GM21717 (cell line): Measurements from ENCODE around the gene PPP2R1A.
A peak's percentile ranks its signal among the peaks of the same experiment; 100 is the strongest.

ENCODE experiments used
- ATAC-seq: cut with Tn5 transposase; IDR thresholded peaks from one replicate; pipeline ENCODE4 v1.9.1; 2021; ENCODE audit warnings: mild to moderate bottlenecking, moderate library complexity; ENCODE audit not compliant: unreplicated experiment

Gene PPP2R1A

DNA sequence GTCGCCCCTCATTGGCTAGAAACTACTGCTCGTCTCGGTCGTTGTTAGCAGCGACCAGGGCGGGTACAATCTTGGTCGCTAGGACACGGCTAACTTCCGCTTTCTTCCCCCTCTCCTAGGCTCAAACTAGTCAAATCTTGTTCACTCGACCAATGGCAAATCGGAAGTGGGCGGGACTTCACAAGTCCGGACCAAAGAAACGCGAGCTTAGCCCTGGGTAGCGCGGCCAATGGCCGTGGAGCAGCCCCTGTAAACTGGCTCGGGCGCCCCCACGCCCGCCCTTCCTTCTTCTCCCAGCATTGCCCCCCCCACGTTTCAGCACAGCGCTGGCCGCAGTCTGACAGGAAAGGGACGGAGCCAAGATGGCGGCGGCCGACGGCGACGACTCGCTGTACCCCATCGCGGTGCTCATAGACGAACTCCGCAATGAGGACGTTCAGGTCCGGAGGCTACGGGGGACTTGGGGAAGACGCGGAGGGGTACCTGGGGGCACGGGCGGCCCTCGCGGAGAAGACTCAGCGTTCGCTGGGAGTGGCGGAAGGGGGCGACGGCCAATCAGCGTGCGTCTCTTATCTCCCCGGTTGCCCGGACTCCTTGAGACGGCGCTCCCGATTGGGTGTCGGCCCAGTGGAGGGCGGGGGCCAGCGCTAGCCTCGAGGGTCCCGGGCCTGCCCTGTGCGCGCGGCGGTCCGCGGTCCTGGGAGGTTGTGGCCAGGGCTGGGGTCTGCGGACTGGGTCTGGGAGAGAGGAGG lies at the start of gene PPP2R1A:
PPP2R1A (plus strand) TSS at position 318 of the 752 bp plus-strand sequence; CDS start at position 363, 45 bp downstream.
- peak; percentile 86 for ATAC-seq

DNA sequence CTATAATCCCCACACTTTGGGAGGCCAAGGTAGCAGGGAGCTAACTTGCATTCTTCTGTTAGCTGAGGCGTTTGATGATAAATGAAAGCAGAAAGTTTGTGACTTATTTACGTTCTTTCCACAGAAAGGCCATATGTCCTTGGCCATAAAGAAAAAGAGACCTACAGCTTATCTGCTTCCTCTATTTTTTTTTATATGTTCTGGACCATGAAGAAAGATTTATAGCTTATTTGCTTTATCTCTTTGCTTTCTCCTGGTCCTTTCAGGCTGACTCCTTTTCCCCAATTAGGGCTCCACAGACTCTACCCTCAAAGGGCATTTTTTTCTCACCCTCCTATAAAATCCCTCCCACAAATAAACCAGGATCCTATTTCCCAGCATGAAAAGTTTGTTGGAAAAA lies 48.6 kb upstream of the PPP2R1A start:
- ATAC-seq, result no peak

GRCh38 chr19:52142001-52142595 lies 47.8 kb upstream of the PPP2R1A start:
- no peak for ATAC-seq

- no peak for ATAC-seq
Measured at GRCh38 chr19:52148256-52148655, 41.6 kb upstream of the PPP2R1A start.

GRCh38 chr19:52155596-52156359 lies 34.1 kb upstream of the PPP2R1A start:
- ATAC-seq, result no peak

DNA sequence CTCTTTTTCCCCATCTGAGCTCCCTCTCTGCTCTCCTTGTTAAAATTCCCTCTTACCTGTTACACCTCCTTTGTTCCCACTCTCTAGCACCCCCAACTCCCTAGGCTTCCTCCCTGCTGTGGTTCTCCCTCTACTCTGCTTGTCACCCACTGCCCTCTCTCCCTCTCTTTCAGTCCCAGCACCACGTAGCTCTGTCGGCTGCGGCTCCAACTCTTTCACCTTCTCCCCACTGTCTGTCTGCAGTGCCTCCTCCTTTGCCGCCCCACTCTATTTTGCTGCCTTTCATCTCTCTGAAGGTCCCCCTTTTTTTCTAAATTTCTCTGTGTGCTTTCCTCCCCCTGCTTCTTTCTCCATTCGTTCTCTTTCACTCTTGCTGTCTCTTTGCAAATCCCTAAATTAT lies 19.5 kb upstream of the PPP2R1A start:
- ATAC-seq, result no peak

DNA sequence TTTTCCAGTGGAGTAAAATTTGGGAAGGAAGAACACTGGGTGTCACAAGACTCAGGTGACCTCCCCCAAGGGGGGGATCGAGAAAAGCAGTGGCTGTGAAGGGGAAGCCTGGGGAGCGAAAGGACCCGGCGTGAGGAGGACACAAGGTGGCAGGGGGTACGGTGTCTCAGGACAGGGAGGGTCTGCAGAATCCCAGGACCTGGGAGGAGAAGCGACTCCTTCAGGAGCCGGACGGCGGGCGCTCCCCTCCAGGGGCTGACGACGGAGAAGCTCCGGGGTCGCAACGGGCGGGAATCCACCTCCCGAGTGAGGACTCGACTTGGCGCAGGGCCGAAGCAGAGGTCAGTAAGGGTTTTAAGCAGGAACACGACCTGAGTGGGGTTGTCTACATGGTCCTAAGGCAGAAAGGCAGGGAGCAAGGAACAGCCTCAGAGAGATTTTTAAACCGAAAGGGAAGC lies 19.0 kb upstream of the PPP2R1A start:
- no peak for ATAC-seq

DNA sequence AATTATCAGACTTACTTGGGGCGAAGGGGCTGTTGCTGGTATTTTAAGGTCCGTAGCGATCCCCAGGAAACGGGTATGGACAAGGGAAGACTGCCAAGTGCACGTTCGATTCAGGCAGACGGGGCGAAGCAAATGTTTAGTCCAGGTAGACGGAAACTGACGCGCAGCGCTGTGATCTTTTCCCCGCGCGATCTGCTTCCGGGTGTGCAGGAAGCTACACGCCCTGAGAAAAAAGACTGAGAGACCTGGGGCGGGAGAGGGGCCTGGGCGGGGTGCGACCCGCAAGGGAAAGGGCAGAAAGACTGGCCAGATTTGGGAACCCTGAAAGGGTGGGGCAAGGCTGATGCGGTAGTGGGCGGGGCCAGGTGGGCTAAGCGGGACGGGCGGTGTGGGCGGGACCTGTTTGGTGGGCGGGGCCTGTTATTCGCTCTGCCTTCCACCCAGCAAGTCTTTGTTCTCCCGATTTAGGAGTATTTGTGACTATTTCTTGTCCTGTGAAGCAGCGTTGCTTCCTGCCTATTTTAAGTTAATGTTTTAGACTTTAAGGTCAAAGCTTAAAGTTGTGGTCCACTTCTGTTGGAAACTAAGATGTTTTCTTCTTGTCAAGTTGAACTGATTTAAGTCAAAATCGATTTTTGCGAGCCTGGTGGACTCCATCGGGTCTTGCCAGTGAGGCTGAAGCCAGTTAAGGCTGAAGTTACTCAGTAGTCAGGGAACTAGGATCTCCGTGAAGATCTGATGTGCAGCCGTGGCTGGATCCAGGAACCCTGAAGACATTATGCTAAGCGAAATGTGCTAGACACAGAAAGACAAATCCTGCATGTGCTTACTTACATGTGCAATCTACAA lies 18.3 kb upstream of the PPP2R1A start, which contains the start of gene ZNF836:
ZNF836 (minus strand) TSS at position 301 of the 849 bp plus-strand sequence. CDS start 3,549 bp downstream, outside the sequence.
- ATAC-seq, result no peak

- ATAC-seq, result no peak
Measured at GRCh38 chr19:52172347-52172746, 17.5 kb upstream of the PPP2R1A start.

- no peak for ATAC-seq
Measured at GRCh38 chr19:52176574-52176973, 13.3 kb upstream of the PPP2R1A start.

DNA sequence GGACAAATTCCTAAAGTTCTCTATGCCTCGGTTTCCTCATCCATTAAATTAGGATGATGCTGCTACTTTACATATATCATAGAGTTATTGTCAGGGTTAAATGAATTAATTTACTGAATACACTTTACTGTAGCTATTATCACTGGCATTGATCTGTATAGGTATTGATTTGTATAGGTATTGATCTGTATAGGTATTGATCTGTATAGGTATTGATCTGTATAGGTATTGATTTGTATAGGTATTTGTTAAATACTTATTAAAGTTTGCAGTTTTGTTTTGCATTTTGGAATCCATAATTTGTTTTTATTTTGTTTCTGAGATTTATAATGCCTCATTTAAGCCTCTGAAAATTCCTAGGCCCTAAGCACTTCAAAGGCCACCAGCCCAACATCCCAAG lies 2.4 kb upstream of the PPP2R1A start:
- no peak for ATAC-seq

- peak; percentile 5 for ATAC-seq
Measured at GRCh38 chr19:52188822-52189734, 774 bp upstream of the PPP2R1A start.

DNA sequence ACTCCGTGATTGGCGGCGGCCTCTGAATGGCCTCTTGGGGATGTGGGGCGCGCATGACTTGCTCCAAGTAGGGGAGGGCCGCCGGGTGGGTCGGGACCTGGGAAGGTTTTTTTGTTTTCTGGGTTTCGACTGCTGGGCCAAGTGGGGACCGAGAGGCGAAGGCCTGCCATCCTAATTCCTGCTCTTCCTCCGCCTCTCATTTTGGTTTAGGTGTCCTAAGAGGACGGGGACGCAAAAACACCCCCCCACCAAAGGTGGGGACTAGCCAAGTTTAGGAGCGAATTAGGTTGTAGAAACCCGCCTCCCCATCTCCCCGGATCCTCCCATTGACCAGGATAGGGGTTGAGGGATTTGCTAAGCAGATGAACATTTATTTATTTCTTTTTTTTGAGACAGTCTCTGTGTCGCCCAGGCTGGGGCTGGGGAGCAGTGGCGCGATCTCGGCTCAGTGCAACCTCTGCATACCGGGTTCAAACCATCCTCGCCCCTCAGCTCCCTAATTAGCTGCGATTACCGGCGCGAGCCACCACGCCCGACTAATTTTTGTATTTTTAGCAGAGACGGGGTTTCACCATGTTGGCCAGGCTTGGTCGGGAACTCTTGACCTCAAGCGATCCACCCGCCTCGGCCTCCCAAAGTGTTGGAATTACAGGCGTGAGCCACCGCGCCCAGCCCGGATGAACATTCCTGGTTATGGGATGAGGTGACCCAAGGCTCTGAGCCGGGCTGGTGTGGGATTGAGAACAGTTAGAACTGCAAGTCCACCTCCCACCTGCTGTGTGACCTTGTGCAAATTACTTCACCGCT lies 838 bp downstream of the PPP2R1A start:
- no peak for ATAC-seq

DNA sequence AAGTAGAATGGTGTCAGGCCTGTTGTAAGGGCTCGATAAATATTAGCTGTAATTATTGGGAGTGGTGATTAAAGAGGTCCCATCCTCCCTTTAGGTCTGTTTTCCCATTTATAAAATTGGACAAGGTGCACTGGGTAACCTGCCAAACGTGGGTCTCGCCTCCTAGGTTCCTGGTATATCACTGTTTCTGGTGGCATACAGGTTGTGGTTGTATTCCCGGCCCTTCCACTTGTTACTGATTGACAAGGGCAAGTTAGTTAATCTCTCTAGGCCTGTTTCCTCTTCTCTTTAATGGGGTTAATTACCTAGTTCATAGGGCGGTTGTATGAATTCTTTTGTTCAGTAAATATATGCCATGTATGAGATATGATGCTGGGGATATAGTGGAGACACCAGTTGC lies 1.5 kb downstream of the PPP2R1A start:
- no peak for ATAC-seq

- ATAC-seq, result no peak
Measured at GRCh38 chr19:52191951-52192350, 2.1 kb downstream of the PPP2R1A start.

DNA sequence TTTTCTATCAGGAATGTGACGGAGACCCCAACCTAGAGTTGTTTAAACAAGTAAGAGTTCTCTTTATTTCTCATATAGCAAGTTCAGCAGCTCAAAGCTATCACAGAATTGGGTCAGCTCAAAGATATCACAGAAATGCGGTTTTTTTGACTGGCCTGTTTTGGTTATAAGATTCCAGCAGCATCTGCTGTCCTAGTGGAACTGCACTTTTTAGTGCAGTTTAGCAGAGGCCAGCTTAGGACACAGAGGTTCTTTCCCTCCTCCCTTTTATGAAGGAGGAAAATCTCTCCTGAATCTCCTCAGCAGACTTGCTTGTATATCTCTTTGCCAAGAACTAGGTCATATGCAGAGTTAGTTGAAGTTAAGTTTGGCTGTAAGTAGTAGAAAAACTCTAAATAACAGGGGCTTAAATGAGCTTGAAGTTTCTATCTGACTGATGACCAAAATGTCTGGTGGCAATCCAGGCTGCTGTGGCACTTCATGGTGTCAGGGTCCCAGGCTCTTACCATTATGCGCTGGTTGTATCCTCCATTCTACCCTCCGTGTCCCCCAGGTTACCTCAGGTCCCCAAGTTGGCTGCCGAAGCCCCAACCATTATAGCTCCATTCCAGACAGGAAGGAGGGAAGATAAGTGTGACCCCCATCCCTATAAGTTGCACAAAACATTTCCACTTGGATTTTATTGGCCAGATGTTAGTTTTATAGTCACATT lies 6.6 kb downstream of the PPP2R1A start:
- ATAC-seq, result no peak

GRCh38 chr19:52197964-52198363 lies 8.1 kb downstream of the PPP2R1A start:
- ATAC-seq, result no peak

DNA sequence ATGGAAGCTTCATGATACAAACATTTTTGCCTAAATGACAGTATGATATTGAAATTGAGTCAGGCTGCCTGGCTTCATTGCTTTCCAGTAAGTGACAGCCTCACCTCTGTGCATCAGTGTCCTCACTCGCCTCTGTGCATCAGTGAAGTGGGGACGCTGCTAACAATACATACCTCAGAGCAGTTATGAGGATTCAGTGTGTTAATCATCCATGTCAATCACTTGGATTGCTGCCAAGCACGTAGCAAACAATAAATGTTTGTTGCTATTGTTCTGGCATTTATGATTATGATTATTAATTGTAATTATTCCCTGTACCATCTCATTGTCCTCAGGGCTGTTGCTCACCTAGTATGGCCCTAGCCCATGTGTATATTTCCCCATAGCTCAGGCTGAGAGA lies 8.8 kb downstream of the PPP2R1A start:
- ATAC-seq, result no peak
